OCI-LY3 (cell line): ENCODE measurements around the gene SMIM29.

ENCODE experiments used
- EZH2phosphoT487 ChIP-seq: fragments of 200-600 bp; shearing (Covaris generic); IDR thresholded peaks from 2 replicates; pipeline ENCODE4 v1.6.1; 2018; ENCODE audit warnings: antibody characterized with exemption, mixed run types, low read depth
- TF ChIP-seq, protein P1 (sequence below): fragments of 200-600, 300-600 bp; sonication (generic); IDR thresholded peaks from 2 replicates; pipeline ENCODE4 v1.5.1; 2014; ENCODE audit warnings: antibody characterized with exemption, low read length, low read depth

DNA sequence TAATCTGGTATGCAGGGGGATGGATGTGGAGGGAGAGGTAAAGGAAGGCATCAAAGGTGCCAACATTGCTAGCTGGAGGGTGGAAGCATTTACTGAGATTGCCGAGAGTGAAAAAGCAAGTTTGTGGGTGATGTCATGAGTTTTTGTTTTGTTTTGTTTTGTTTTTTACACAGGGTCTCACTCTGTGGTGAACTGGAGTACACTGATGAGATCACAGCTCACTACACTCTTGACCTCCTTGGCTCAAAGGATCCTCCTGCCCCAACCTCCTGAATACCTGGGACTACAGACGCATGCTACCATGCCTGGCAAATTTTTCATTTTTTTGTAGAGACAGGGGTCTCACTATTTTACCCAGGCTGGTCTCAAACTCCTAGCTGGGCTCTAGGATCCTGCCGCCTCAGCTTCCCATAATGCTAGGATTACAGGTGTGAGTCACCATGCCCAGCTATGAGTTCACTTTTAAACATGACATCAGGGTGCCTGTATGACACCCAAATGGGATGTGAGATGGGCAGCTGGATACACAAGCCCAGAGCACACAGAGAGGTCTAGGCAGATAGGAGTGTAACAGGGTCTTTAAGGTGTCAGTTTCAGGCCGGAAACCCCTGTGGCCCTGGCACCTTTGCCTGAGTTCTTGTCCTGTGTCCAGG is 47.2 kb downstream of the SMIM29 start:
- TF ChIP-seq, protein P1, sequence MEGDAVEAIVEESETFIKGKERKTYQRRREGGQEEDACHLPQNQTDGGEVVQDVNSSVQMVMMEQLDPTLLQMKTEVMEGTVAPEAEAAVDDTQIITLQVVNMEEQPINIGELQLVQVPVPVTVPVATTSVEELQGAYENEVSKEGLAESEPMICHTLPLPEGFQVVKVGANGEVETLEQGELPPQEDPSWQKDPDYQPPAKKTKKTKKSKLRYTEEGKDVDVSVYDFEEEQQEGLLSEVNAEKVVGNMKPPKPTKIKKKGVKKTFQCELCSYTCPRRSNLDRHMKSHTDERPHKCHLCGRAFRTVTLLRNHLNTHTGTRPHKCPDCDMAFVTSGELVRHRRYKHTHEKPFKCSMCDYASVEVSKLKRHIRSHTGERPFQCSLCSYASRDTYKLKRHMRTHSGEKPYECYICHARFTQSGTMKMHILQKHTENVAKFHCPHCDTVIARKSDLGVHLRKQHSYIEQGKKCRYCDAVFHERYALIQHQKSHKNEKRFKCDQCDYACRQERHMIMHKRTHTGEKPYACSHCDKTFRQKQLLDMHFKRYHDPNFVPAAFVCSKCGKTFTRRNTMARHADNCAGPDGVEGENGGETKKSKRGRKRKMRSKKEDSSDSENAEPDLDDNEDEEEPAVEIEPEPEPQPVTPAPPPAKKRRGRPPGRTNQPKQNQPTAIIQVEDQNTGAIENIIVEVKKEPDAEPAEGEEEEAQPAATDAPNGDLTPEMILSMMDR: no peak
- no peak for TF ChIP-seq EZH2phosphoT487
